ENCODE measurements around the gene ZNF683.
"Not testable (repeated sequence)": the region's sequence is repeated elsewhere in the genome, so short reads cannot be mapped to it uniquely, and the experiment has no call there.

Gene ZNF683

GRCh38 chr1:26385063-26385462 is 12.5 kb upstream of the ZNF683 start:
- not testable (repeated sequence) for DNase-seq (ENCODE audit: low spot score)

DNA sequence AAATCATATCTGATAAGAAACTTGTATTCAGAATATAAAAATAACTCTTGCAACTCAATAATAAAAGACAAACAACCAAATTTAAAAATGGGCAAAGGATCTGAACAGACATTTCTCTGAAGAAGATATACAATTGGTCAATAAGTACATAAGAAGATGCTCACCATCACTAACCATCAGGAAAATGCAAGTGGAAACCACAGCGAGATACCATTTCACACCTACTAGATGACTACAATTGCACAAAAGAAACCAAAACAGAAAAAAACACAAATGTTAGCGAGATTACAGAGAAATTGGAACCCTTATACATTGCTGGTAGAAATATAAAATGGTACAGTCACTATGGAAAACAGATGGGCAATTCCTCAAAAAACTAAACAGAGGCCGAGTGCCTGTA is 11.5 kb upstream of the ZNF683 start:
- DNase-seq (ENCODE audit: low spot score), result no peak

GRCh38 chr1:26378879-26379251 is 6.3 kb upstream of the ZNF683 start:
- DNase-seq (ENCODE audit: low spot score), result no peak

GRCh38 chr1:26378088-26378878 is 5.7 kb upstream of the ZNF683 start:
- DNase-seq (ENCODE audit: low spot score), result no peak

DNA sequence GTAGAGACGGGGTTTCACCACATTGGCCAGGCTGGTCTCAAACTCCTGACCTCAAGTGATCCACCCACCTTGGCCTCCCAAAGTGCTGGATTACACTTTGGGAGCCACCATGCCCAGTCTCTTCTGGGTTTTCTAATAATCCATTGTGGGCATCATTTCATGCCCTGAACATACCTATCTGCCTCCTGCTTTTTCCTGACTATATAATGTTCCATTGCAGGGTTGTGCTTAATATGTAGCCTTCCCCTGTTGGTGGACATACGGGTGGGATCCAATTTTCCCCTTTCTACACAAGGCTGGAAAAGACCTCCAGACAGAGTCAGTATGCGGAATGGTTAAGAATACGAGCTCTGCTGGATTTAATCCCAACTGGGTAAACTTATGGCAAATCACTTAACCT is 3.5 kb upstream of the ZNF683 start:
- no peak for DNase-seq (ENCODE audit: low spot score)

- DNase-seq (ENCODE audit: low spot score), result no peak
Measured at GRCh38 chr1:26375081-26375480, 2.5 kb upstream of the ZNF683 start.

GRCh38 chr1:26374361-26374760 is 1.8 kb upstream of the ZNF683 start:
- DNase-seq (ENCODE audit: low spot score), result not testable (repeated sequence)

- no peak for DNase-seq (ENCODE audit: low spot score)
Measured at GRCh38 chr1:26373789-26374188, 1.2 kb upstream of the ZNF683 start.

DNA sequence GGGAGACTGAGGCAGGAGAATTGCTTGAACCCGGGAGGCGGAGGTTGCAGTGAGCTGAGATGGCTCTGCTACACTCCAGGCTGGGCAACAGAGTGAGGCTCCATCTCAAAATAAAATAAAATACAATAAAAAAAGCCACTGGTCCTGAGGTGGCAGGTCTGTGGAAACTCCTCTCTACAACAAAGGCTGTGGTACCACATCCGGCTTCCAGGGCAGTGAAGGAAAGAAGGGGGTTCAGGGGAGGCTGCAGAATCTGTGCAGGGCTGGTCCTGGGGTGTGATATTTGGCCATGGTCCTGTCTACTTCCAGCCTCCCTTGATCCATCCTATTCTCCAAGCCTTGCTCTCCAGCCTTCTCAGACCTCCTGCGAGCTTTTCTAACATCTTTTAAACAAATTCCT is 731 bp upstream of the ZNF683 start:
- no peak for DNase-seq (ENCODE audit: low spot score)

- no peak for DNase-seq (ENCODE audit: low spot score)
Measured at GRCh38 chr1:26372039-26372438, 511 bp downstream of the ZNF683 start.

- no peak for DNase-seq (ENCODE audit: low spot score)
Measured at GRCh38 chr1:26370591-26371382, 1.8 kb downstream of the ZNF683 start.

- DNase-seq (ENCODE audit: low spot score), result no peak
Measured at GRCh38 chr1:26368486-26368885, 4.1 kb downstream of the ZNF683 start.

DNA sequence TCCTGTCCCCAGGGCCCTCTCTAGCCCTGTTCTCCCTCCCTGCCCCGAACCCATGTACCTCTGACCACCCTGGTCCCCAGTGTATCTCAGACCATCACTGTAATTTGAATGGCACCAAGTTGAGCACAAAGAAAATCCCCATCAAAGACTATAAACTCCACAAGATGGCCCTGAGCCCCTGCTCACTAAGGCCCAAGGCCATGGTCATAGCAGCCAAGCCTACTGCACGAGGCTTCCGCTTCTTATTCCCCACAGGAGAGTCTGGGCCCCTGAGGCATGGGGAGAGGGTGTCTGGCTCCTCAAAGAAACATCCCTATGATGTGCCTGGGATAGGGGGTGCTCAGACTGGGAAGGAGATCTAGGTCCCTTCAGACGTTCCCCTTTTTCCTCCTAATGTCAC is 4.5 kb downstream of the ZNF683 start:
- no peak for DNase-seq (ENCODE audit: low spot score)

GRCh38 chr1:26367441-26367840 is 5.1 kb downstream of the ZNF683 start:
- no peak for DNase-seq (ENCODE audit: low spot score)

DNA sequence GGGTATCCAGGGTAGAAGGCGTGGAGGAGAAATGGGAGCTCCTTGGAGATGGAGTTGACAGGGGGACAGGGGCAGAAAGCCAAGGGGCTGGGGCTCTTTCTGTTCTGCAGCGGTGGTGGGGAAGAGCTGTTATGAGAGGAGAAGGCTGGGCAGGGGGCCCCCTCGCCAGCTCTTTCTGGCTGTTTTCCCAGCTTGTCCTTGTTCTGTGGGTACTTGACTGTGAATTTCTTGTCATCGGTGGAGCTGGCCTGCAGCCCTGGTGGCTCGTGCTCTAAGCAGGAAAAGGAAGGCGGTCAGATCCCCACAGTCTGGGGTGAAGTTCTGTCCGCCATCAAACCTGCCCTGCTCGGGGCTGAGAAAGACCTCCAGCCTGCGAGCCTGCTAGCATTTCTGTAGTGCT is 7.6 kb downstream of the ZNF683 start:
- no peak for DNase-seq (ENCODE audit: low spot score)

DNA sequence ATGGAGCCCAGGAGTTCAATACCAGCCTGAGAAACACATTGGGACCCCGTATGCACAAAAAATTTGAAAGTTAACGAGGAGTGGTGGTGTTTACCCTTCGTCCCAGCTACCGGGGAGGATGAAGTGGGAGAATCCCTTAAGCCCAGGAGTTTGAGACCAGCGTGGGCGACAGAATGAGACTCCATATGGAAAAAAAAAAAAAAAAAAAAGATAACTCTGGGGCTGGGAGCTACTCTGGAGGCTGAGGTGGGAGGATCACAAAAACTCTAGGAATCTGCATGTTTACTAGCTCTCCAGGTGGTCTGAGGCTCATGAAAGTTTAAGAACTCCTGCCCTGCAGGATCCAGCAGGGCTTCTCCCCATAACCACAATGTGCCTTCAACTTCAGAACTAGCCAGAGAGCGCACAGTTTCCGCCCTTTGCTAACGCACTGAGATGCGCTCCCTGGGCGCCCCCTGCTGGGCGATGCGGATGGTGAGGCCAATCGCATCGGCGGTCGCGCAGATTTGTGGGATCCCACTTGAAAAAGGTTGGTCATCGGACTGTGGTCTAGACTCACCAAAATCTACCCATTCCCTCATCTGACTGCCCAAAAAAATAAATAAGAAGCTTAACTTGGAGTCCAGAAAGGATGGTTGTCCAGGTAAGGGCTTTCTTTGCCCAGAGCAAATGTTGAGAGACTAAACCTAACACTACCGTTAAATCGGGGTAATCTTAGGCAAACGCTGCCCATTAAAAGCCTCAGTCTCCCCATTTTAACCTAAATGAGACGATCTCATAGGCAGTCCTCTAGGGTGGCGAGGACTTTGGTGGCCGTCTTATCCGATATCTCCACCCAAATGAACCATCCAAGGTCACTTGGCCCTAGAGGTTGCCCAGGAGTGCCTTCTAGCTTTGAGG is 8.8 kb downstream of the ZNF683 start:
- DNase-seq (ENCODE audit: low spot score), result peak; percentile 87

GRCh38 chr1:26362331-26362730 is 10.2 kb downstream of the ZNF683 start:
- DNase-seq (ENCODE audit: low spot score), result no peak

DNA sequence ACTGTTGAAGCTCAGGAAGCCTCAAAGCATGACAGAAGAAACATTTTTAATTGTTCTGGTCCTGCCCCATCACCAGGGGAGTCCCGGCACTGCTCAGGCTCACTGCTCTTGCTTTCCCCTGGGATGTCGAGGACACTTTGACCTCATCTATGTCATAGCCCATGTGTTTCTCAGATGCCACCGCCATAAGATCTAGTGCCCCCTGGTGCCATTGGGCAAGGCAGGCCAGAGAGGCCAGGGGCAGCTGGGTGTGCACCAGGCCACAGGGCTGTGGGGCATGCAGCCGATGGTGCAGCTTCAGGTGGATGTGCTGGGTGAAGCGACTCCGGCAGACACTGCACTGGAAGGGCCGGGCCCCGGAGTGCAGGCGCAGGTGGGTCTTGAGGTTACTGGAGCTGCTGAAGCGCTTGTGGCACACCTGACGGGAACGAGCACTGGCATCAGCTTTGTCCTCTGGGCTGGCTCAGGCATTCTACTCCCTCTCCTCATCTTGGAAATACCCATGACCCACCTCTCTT is 10.9 kb downstream of the ZNF683 start:
- DNase-seq (ENCODE audit: low spot score), result no peak

GRCh38 chr1:26360807-26361604 is 11.5 kb downstream of the ZNF683 start:
- DNase-seq (ENCODE audit: low spot score), result no peak

DNA sequence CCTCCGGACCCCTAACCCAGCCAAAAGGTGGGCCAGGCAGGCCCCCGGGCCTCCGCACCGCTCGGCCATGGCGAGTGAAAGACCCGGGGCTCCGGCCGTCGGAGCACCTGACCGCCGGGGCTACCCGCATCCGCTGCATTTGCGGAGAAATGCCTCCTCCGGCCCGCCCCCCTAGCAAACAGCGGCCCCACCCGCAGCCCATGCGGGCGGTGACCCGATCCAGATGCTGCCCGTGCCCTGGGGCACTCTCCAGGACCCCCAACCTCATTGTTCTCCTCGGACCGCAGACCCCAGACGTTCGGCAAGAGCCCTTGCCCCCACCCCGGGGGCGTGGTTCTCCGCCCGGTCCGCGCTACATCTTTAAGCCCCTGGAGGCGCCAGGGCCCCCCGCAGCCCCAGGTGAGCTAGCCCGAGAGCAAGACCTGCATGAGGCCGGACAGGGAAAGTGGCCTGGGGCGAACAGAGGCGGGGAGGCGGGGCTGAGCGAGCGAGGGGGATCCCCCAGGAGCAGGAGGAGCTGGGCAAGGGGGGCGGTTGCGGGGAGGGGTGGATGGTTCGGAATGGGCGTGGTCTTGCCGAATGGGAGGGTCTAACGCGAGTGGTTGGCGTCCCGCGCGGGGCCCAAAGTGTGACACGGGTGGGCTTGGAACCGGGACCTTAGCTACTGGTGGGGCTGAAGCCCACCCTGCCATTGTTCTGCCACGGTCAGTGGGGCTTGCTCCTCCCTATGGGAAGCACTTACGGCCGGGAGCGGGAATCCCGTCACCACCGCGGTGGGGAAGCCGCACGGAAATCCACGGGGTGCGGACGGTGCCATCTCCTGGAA is 12.4 kb downstream of the ZNF683 start:
- DNase-seq (ENCODE audit: low spot score), result no peak

Data from HuH-7 (cell line).